Hematopoietic multipotent progenitor cell treated with erythropoietin and hydrocortisone succinate and interleukin-3 and kit ligand, for 6 days (in vitro differentiated cells): ENCODE measurements around the gene TM7SF3.
"Not testable (repeated sequence)": the region's sequence is repeated elsewhere in the genome, so short reads cannot be mapped to it uniquely, and the experiment has no call there.

ENCODE experiments used
- DNase-seq: peaks from one replicate; pipeline ENCODE4 v3.0.0-alpha.2; 2015

The TM7SF3 gene

DNA sequence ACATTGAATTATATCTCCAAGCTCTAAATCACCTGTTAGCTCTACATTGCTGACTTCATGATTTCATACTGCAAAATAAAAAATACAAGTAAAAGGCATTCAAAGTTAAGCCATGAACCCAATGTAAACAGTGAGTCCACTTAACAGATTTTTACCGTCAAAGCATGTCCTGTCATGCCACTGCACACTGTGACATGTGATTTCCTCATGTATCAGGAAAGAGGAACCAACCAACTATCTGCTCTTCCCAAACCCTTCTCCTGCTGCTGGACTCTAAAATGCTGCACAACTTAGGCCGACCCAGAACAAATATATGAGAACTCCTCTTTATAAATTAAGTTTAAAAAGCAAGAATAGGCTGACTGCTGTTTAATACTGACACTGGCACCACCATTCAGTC, 37.5 kb downstream of the TM7SF3 start:
- peak; percentile 20 for DNase-seq

DNA sequence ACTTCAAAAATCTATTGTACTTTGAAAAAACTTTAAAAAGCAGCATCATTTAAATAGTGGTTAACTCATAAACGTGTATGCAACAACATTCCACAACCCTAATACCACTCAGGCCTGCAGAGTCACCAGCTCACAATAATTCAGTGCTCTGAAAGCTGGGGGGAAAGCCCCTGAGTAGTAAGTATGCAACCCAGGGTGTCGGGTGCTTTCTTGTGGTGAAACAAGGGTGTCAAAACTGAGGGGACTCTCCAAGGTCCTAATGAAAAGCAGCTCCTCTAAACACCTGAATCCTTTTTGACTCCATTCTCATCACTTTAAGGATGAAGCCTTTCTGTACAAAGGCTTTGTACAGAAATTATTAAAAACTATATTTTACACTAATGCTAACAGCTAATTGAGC, 42.2 kb downstream of the TM7SF3 start:
- DNase-seq = no peak

DNA sequence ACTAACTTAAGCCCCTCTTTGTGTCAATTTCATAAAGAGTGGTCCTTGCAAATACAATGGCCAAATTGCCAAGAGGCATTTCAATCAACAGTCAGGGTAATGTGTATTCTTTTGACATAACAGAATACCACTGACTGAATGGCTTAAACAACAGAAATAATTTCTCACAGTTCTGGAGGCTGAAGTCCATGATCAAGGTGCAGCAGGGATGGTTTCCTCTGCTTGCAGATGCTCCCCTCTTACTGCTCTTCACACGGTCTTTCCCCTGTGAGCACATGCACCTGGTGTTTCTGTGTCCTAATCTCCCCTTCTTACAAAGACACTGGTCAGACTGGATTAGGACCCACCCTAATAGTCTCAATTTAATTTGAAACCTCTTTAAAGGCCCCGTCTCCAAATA, 44.0 kb downstream of the TM7SF3 start:
- DNase-seq = no peak

DNA sequence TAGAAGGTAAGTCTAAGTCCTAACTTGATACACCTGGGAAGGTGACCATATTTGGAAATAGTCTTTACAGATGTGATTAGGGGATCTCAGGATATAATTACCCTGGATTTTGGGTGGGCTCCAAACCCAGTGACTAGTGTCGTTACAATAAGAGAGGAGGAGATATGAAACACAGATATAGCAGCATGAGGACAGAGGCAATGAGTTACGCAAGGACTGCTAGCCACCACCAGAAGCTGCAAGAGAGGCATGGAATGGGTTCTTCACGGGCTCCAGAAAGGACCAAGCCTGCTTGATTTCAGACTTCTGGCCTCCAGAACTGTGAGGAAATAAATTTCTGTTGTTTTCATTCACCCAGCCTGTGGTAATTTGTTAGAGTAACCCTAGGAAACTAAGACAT, 47.3 kb downstream of the TM7SF3 start:
- peak; percentile 38 for DNase-seq

DNA sequence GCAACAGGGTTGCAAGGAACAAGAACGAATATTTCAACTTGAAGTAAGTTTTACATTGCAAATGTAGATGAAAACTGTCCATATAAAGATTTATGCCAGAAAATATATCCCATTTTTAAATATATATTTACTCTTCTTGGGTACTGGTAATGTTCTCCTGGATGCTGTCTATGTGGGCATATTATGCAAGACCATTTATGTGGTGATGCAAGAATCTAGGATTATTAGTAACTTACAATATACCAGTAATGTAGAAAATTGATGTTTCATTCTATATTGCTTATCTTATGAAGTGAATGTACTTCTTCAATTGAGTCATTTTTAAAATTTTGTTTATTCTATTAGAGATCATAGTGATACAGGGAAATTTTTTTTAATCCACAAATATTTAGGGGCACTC, 50.8 kb downstream of the TM7SF3 start:
- peak; percentile 25 for DNase-seq

DNA sequence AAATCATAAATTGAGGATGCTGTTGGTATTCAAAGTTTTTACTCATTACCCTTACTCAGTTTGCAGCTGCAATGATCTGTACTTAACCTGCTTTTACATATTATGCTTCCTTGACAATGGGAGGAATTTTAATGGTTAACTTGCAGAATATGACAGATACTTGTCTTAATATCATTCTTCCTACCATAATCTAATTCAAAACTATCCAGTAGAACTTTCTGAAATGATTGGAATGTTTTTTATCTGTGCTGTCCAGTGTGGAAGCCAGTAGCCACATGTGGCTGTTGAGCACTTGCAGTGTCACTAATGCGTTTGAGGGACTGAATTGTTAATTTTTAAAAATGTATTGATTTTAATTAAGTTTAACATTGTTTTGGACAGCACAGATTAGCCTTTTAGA, 52.4 kb downstream of the TM7SF3 start:
- DNase-seq = no peak

DNA sequence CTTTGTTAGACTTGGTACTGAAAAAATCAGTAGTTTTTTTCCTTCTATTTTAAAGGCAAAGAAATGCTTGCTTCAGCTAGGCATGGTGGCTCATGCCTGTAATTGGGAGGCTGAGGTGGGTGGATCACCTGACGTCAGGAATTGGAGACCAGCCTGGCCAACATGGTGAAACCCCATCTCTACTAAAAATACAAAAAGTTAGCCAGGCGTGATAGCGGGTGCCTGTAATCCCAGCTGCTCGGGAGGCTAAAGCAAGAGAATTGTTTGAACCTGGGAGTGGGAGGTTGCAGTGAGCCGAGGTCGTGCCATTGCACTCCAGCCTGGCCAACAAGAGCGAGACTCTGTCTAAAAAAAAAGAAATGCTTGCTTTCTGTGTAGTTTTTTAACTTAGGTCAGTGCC, 52.8 kb downstream of the TM7SF3 start:
- DNase-seq = not testable (repeated sequence)

DNA sequence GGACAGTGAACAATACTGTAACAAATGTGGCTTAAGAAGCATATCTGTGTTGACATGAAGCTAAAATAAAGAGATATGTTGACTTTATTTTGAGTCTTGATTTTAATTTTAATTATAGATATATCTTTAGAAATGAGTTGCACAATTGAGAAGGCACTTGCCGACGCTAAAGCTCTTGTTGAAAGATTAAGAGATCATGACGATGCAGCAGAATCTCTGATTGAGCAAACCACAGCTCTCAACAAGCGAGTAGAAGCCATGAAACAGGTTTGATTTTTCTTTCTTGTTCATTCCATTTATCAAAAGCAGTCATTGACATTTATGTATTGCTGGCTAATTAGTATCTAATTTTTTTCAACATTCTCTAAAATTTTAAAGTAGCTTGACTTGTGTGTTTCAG, 60.2 kb downstream of the TM7SF3 start:
- DNase-seq = peak; percentile 62

DNA sequence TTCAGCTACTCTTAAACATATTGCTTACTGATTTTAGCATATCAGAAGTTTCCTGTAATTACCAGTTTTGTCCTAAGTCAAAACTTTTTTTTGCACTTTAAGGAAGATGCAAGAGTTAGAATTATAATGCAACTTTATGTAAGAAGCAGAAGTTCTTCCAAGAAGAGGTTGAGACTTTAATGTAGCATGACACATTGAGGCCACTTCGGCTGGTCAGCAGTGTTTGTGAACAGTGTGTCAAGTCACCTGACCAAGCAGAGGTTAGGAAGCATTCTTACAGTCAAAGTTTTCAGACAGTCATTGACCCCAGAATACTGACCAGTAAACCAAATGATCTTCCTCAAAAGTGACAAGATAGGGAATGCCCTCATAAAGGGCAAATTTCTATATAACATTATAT, 60.7 kb downstream of the TM7SF3 start:
- DNase-seq = peak; percentile 47

DNA sequence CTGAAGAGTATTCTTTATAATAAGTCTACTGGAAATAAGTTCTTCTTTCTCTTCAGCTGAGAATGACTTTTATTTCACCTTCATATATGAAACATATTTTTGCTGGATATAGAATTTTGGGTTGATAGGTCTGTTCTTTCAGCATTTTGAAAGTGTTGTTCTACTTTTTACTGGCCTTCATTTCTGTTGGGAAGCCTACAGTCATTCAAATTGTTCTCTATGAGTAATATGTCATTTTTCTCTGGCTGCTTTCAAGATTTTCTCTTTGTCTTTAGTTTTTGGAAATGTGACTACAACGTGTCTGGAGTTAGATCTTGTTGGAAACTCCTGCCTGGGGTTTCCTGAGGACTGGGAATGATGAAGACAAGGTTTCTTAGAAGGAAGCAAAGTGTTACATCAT, 65.9 kb downstream of the TM7SF3 start:
- no peak for DNase-seq

DNA sequence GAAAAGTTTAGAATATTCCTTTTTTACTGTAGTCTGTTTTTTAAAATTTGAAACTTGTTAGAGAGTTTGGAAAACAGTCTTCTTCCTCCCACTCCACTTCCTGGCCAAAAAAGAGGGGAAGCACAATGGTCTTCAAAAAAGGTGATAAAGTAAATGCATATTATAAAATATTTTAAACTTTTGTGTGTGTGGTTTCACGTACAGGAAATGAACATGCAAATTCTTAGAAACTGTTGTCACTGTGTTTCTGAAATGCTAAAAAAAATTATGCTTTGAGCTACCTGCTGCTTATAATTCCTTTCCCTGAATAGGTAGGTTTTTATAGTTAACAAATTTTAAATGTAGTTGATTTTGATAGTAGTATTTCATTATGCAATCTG, 73.0 kb downstream of the TM7SF3 start:
- peak; percentile 43 for DNase-seq

DNA sequence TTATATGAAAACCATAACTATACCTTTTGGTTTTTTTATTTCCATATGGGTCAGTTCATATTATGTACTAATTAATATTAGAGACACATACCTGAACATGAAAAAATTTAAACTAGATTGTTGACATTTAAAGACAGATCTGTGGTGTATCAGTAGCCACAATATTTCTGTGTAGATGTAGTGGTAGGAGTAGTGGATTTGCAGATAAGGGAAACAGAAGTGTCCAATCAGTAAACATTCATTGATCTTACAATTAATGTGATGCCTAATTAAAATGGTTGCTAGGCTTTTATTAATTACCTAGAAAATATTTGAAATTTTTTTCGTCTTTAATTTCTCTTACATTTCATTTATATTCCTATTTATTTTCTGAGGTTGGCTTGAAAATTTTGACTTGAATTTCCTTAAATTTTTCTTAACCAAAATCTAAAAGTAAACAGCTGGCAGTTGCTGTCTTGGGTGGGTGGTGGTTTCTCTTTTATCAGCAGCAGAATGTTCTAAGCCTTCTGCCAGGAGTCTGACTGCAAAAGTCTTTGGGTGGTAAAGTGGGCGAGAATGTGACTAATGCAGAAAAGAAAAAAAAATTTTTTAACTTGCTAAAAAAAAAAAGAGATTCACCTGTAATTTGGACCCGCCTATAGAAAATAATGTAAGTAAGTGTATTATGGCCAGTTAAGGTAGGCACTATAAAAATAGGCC, 73.5 kb downstream of the TM7SF3 start:
- DNase-seq = peak; percentile 90

DNA sequence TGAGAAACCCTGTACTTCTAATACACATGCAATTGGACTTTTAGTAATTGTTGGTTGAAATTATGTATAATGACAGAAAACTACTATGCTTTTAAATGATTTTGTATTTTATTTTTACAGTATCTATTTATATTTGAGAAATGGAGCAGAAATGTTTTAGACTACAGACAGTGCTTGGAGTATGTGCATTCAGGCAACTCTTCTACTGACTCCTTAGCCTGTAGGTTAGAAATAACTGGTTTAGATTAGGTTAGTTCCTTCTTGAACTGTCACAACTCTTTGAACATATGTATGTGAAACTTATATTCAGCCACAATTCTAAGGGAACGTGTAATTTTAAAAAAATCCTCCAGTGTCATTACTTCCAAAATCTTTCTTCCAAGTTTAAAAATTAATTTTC, 74.2 kb downstream of the TM7SF3 start:
- DNase-seq = peak; percentile 61

DNA sequence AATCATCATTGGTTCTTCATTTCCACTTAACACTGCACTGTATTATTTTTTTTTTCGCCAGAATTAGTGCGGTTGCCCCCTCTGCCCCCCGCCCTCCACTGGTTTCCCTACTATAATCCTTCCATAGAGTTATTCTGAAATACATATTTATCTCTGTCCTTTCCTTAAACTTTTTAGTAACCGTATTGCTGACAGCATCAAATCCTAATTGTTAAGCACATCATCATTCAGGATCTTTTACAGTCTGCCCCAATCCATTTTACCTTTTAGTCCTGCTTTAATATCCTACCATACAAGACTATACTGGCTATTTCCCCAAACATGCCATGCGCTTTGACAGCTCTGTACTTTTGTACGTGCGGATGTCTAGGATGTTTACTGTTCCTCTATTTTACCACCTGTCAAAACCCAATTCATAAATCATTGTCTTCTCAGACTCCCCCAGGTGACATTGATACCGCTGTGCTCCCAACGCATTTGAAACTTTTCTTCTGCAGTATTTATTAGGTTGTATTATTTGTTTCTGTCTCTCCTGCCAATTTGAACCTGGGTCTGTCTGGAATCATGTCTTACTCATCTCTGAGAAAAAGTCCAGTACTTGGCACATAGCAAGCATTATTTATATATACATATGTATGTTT, 74.9 kb downstream of the TM7SF3 start:
- peak; percentile 45 for DNase-seq

DNA sequence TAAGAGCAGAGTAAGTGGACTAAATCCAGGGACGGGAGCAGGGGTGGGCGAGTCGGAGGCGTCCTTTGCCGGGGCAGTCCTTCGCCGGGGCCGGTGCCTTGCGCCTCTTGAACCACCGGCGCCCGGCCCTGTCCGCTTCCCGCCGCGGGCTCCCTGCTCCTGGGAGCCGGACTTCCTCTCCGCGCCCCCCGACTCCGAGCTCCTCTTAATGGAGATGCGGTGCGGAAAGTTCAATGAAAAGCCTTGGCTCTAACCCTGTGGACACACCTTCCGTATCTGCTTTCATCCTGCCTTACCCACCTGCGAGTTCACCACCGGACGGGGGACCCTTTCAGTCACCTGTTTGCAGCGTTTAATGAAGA, 75.5 kb downstream of the TM7SF3 start:
- peak; percentile 48 for DNase-seq

DNA sequence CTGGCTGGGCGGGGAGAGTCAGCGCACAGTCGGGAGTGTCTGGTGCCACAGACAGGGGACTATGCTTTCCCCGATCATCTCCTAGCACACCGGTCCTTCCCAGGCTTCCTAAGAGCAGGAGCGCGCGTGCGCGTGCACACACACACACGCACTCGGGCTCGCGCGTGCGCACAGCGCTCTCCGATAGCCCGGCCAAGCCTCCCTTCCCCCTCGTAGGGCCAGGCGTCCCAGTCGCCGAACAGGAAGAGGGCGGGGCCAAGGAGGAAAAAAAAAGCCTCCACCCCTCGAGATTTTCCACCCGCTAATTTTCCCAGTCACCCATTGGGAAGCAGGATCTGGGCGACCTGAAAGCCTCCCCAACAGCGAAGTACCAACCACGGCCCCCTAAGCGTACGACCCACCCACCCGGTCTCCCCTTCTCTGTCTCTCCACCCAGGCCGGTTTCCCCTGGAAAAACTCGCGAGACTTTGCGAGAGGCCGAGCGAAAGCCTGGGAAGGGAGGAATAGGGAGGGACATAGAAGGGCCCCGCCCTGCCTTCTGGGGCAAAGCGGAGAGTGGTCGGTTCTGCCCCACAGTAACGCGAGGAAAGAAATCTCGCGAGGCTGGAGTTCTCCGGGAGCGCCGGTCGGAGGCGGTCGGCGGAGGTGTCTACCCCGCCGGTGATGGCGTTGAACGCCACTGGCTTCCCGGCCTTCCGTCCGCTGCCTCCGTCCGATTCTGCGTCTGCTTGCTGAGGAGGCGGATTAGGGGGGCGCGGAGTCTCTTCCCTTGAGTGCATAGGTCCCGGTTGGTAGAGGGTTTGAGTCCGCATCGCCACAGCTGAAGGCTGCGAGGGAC, 76.1 kb downstream of the TM7SF3 start, which contains the start of the genes FGFR1OP2 and INTS13:
FGFR1OP2 (plus strand) TSS at position 608 of the 838 bp plus-strand sequence. CDS start 15,689 bp downstream, outside the sequence.
INTS13 (minus strand) TSS at position 119 of the 838 bp plus-strand sequence. CDS start 1,178 bp downstream, outside the sequence.
- peak; percentile 100 for DNase-seq

DNA sequence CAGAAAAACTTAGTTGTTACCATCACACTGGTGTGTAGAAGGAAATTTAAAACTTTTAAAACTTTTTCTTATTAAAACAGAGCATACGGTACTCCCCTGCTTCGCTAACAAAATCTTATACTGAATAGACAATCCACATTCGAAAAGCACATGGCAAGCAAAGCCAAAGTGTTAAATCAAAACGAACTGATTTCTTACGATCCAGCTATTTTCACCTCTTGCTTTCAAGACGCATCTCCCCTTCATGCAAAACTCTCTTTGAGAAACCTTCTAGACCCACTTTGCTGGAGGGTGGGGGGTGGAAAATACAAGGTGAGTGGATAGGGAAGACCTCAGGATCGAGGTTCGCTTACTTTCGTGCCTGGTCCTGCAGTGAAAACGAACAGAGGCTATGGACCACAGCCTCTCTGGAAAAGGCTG, 76.7 kb downstream of the TM7SF3 start:
- peak; percentile 48 for DNase-seq

DNA sequence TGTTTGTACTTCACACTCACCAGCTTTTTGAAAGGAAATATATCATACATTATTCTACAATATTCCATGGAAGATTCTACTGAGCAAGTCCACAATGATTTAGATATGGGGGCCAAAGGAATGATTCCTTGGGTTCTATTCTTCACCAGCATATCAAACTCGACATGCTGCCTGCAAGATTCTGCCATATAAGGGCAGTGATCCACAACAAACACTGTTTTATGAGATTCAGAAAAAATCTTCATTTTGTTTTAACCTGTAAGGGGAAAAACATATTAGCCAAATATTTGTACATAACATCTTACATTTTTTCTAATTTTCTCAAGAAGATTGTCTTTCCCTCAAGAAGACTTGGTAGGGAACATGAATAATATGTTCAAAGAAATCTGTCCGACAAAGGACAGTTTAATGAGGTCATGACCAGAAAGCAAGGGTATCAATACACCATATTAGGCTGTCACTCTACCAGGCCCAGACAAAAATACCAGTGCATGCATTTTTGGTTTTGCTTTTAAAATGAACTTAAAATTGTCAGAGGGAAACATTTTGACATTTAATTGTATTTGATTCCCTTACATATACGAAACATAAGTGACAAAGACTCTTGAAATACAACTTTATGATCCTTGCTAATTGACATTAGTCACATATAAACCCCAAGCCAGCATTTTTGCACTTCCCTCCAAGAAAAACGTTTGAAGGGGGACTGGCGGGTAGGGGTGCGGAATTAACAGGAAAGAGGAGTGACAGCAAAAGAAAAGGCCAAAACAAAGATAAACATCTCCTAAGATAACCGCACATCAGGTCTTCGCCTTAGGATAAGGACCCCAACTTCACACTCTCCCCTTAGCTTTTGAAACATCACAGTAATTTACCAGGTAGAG, 77.4 kb downstream of the TM7SF3 start:
- peak; percentile 31 for DNase-seq

DNA sequence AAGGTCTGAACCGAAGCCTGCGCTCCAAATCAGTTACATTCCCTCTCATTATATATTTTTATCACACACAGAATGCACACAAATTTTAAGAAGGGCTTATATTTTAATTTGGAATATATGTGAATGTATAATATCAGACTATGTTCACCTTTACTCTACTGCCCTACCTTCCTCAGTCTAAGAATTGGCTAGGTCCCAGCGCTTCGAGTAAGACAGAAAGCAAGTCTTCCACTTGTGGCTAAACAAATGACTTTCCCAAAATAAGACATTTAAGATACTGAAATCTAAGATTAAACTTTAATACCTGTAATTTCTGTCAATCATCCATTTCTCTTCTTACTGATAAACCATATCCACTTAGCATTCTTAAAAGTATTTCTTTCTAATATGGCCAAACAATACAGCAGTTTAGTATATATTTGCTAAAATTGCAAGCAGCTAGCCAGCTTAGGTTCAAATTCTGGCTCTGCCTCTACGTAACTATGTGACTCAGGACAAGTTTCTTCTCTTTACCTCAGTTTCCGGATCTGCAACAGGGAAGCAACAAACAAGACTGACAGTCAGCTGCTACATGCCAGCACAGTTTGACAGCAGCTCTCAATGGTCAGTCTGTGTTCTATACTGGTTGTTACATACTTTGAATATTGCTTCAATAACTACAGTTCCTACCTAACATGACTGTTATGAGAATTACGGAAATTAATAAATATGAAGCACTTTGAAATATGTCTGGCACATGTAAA, 78.4 kb downstream of the TM7SF3 start:
- DNase-seq = peak; percentile 41

DNA sequence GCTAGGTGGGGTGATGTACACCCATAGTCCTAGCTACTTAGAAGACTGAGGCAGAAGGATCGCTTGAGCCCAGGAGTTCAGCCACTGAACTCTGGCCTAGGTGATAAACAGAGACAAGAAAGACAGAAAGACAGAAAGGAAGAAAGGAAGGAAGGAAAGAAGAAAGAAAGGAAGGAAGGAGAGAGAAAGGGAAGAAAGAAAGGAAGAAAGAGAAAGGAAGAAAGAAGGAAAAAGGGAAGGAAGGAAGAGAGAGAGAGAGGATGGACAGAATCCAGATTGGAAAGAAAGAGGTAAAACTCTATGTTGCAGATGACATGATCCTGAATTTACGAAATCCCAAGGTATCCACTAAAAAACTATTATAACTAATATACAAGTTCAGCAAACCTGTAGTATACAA, 84.6 kb downstream of the TM7SF3 start:
- no peak for DNase-seq

DNA sequence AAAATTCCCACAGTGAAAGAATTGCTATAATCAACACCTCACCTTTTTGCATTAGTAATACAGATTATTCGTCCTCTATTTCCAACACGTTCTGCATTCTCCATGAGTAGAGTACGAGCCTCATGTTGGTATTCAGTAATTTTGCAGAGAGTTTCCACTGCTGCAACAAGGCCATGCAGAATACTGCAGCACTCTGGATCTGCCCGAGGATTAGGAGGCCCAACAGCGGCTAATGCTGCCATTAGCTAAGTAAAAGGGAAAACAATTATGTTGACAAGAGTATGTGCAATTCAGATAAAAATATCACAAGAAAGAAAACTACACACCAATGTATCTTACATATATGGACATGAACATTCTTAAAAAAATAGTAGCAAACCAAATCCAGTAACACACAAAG, 85.5 kb downstream of the TM7SF3 start:
- DNase-seq = no peak
